H1 (cell line): Measurements from ENCODE around the gene SLC47A2. TPM values are rescaled to one million over a fixed set of nuclear protein-coding genes. Genes with fewer than 3 reads are reported as not detected.

Experiments used
- BRCA1 ChIP-seq: IDR thresholded peaks from 2 replicates; pipeline ENCODE4 v1.6.1; 2012; ENCODE audit warnings: low read depth, low read length, improper control_type of control experiment
- CBX8 ChIP-seq: fragments of 300-800, 300-1000 bp; sonication (generic); IDR thresholded peaks from 2 replicates; pipeline ENCODE4 v1.7.1; 2016; ENCODE audit warnings: low read depth, low read length, borderline replicate concordance
- CEBPB ChIP-seq: IDR thresholded peaks from 2 replicates; pipeline ENCODE4 v1.6.1; 2012; ENCODE audit warnings: low read depth, low read length
- GTF2F1 ChIP-seq: IDR thresholded peaks from 2 replicates; pipeline ENCODE4 v1.6.1; 2012; ENCODE audit warnings: low read depth, low read length, improper control_type of control experiment, borderline replicate concordance
- MAFK ChIP-seq: IDR thresholded peaks from 2 replicates; pipeline ENCODE4 v1.6.1; 2012; ENCODE audit warnings: low read depth, mild to moderate bottlenecking, improper control_type of control experiment, low read length
- SIRT6 ChIP-seq: IDR thresholded peaks from one replicate; pipeline ENCODE4 v1.7.1; 2012; ENCODE audit warnings: low read length, inconsistent platforms
- polyA plus RNA-seq, 7 experiments: library from polyadenylated mRNA; depleted of rRNA in 3 of 7; stranded (reverse) in 5 of 7; unstranded in 2 of 7; fragments of >200 nt in 5 of 7; fragments of 200-250 nt in 2 of 7; gene quantifications; 1 replicate in 5 of 7; 2 replicates in 1 of 7; 4 replicates in 1 of 7; pipeline versions ENCODE4 v1.2.1 to v1.2.3, GENCODE V29; 2011 to 2013; ENCODE audit warnings: missing spikeins in 2 of 7, mixed read lengths in 2 of 7
- total RNA-seq: library from RNA; stranded (reverse); fragmentation: NEBNext Ultra II Directional; extraction: Animal tissue kit (Norgen Biotek cat#: 25700); gene quantifications from 2 replicates; pipeline ENCODE4 v1.2.1, GENCODE V29; 2021
- TF ChIP-seq, protein P1 (sequence below): fragments of 300-600 bp; sonication (generic); IDR thresholded peaks from 2 replicates; pipeline ENCODE4 v1.7.1; 2012; ENCODE audit warnings: low read length, moderate library complexity, mild to moderate bottlenecking, inconsistent platforms; ENCODE audit not compliant: insufficient replicate concordance
- TF ChIP-seq, protein P2 (sequence below): IDR thresholded peaks from 2 replicates; pipeline ENCODE4 v1.6.1; 2012; ENCODE audit warnings: low read length, inconsistent platforms
- TF ChIP-seq, protein P3 (sequence below): IDR thresholded peaks from 2 replicates; pipeline ENCODE4 v1.6.1; 2012; ENCODE audit warnings: inconsistent platforms

SLC47A2 gene
- total and polyA plus RNA-seq, 2 of the 8 experiments (the other 6 are each of a cell fraction or from before 2014, with no cell fraction given): not detected

- TF ChIP-seq, protein P1, sequence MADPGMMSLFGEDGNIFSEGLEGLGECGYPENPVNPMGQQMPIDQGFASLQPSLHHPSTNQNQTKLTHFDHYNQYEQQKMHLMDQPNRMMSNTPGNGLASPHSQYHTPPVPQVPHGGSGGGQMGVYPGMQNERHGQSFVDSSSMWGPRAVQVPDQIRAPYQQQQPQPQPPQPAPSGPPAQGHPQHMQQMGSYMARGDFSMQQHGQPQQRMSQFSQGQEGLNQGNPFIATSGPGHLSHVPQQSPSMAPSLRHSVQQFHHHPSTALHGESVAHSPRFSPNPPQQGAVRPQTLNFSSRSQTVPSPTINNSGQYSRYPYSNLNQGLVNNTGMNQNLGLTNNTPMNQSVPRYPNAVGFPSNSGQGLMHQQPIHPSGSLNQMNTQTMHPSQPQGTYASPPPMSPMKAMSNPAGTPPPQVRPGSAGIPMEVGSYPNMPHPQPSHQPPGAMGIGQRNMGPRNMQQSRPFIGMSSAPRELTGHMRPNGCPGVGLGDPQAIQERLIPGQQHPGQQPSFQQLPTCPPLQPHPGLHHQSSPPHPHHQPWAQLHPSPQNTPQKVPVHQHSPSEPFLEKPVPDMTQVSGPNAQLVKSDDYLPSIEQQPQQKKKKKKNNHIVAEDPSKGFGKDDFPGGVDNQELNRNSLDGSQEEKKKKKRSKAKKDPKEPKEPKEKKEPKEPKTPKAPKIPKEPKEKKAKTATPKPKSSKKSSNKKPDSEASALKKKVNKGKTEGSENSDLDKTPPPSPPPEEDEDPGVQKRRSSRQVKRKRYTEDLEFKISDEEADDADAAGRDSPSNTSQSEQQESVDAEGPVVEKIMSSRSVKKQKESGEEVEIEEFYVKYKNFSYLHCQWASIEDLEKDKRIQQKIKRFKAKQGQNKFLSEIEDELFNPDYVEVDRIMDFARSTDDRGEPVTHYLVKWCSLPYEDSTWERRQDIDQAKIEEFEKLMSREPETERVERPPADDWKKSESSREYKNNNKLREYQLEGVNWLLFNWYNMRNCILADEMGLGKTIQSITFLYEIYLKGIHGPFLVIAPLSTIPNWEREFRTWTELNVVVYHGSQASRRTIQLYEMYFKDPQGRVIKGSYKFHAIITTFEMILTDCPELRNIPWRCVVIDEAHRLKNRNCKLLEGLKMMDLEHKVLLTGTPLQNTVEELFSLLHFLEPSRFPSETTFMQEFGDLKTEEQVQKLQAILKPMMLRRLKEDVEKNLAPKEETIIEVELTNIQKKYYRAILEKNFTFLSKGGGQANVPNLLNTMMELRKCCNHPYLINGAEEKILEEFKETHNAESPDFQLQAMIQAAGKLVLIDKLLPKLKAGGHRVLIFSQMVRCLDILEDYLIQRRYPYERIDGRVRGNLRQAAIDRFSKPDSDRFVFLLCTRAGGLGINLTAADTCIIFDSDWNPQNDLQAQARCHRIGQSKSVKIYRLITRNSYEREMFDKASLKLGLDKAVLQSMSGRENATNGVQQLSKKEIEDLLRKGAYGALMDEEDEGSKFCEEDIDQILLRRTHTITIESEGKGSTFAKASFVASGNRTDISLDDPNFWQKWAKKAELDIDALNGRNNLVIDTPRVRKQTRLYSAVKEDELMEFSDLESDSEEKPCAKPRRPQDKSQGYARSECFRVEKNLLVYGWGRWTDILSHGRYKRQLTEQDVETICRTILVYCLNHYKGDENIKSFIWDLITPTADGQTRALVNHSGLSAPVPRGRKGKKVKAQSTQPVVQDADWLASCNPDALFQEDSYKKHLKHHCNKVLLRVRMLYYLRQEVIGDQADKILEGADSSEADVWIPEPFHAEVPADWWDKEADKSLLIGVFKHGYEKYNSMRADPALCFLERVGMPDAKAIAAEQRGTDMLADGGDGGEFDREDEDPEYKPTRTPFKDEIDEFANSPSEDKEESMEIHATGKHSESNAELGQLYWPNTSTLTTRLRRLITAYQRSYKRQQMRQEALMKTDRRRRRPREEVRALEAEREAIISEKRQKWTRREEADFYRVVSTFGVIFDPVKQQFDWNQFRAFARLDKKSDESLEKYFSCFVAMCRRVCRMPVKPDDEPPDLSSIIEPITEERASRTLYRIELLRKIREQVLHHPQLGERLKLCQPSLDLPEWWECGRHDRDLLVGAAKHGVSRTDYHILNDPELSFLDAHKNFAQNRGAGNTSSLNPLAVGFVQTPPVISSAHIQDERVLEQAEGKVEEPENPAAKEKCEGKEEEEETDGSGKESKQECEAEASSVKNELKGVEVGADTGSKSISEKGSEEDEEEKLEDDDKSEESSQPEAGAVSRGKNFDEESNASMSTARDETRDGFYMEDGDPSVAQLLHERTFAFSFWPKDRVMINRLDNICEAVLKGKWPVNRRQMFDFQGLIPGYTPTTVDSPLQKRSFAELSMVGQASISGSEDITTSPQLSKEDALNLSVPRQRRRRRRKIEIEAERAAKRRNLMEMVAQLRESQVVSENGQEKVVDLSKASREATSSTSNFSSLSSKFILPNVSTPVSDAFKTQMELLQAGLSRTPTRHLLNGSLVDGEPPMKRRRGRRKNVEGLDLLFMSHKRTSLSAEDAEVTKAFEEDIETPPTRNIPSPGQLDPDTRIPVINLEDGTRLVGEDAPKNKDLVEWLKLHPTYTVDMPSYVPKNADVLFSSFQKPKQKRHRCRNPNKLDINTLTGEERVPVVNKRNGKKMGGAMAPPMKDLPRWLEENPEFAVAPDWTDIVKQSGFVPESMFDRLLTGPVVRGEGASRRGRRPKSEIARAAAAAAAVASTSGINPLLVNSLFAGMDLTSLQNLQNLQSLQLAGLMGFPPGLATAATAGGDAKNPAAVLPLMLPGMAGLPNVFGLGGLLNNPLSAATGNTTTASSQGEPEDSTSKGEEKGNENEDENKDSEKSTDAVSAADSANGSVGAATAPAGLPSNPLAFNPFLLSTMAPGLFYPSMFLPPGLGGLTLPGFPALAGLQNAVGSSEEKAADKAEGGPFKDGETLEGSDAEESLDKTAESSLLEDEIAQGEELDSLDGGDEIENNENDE: no peak
- TF ChIP-seq CBX8: no peak
- no peak for TF ChIP-seq BRCA1
- no peak for TF ChIP-seq MAFK
- TF ChIP-seq CEBPB: no peak
- TF ChIP-seq, protein P2, sequence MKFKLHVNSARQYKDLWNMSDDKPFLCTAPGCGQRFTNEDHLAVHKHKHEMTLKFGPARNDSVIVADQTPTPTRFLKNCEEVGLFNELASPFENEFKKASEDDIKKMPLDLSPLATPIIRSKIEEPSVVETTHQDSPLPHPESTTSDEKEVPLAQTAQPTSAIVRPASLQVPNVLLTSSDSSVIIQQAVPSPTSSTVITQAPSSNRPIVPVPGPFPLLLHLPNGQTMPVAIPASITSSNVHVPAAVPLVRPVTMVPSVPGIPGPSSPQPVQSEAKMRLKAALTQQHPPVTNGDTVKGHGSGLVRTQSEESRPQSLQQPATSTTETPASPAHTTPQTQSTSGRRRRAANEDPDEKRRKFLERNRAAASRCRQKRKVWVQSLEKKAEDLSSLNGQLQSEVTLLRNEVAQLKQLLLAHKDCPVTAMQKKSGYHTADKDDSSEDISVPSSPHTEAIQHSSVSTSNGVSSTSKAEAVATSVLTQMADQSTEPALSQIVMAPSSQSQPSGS: no peak
- no peak for TF ChIP-seq SIRT6
- TF ChIP-seq, protein P3, sequence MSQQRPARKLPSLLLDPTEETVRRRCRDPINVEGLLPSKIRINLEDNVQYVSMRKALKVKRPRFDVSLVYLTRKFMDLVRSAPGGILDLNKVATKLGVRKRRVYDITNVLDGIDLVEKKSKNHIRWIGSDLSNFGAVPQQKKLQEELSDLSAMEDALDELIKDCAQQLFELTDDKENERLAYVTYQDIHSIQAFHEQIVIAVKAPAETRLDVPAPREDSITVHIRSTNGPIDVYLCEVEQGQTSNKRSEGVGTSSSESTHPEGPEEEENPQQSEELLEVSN: no peak
- TF ChIP-seq GTF2F1: no peak
Observed at GRCh38 chr17:19741832-19742457, 25.6 kb upstream of the SLC47A2 start (continued).
